Suprapubic skin (tissue), 4 donors: ENCODE results near the gene GNA14. TPM values are rescaled to one million over a fixed set of nuclear protein-coding genes. Genes with fewer than 3 reads are reported as not detected.

Experiments
- DNase-seq, 2 donors: peaks; one replicate each; pipeline ENCODE4 v3.0.0-alpha.2; 2019; ENCODE audit warnings: low spot score in 2 of 2
- H3K27ac ChIP-seq: fragments of 200-600 bp; sonication (generic); one replicate; pipeline ENCODE4 v1.5.1; 2019
- H3K27me3 ChIP-seq: fragments of 200-600 bp; sonication (generic); one replicate; pipeline ENCODE4 v1.5.1; 2019
- H3K36me3 ChIP-seq: fragments of 200-600 bp; sonication (generic); one replicate; pipeline ENCODE4 v1.5.1; 2019
- H3K4me1 ChIP-seq: fragments of 200-600 bp; sonication (generic); one replicate; pipeline ENCODE4 v1.5.1; 2019
- H3K4me3 ChIP-seq: fragments of 200-600 bp; sonication (generic); one replicate; pipeline ENCODE4 v1.5.1; 2019; ENCODE audit warnings: mild to moderate bottlenecking
- H3K9me3 ChIP-seq: fragments of 200-600 bp; sonication (generic); one replicate; pipeline ENCODE4 v1.5.1; 2019
- EP300 ChIP-seq: sonication (generic); formaldehyde crosslinking; IDR thresholded peaks from one replicate; pipeline ENCODE4 v1.6.1; 2017; ENCODE audit warnings: antibody characterized with exemption
- POLR2A ChIP-seq, 2 donors: fragments of 450-650 bp; IDR thresholded peaks; one replicate each; pipeline ENCODE4 v1.6.1; 2017; ENCODE audit warnings: antibody characterized with exemption in 2 of 2, mild to moderate bottlenecking in 2 of 2, moderate library complexity in 2 of 2
- POLR2AphosphoS5 ChIP-seq, 3 donors: sonication (generic); formaldehyde crosslinking; IDR thresholded peaks; one replicate each; pipeline ENCODE4 v1.6.1; 2017; ENCODE audit warnings: antibody characterized with exemption in 3 of 3
- WGBS: methylation state at CpG from one replicate; pipeline ENCODE4 v1.1.5; 2018; 5-methylcytosine and 5-hydroxymethylcytosine counted together
- total RNA-seq, 4 donors: library from RNA; depleted of rRNA; stranded (reverse); fragments of >200 nt; gene quantifications; one replicate each; pipeline ENCODE4 v1.1.0, GENCODE V29; 2016
- TF ChIP-seq, protein P1 (sequence below), 2 donors: fragments of 200-600 bp in 1 of 2; fragments of 450-650 bp in 1 of 2; sonication (generic) in 1 of 2; IDR thresholded peaks; one replicate each; pipeline ENCODE4 v1.5.1; 2016 to 2019; ENCODE audit warnings: antibody characterized with exemption in 2 of 2, mild to moderate bottlenecking in 1 of 2, moderate library complexity in 1 of 2

Gene GNA14
- total RNA-seq, 4 donors from 2014 or later: 0.42 to 4.2 (median 2.0) TPM

DNA sequence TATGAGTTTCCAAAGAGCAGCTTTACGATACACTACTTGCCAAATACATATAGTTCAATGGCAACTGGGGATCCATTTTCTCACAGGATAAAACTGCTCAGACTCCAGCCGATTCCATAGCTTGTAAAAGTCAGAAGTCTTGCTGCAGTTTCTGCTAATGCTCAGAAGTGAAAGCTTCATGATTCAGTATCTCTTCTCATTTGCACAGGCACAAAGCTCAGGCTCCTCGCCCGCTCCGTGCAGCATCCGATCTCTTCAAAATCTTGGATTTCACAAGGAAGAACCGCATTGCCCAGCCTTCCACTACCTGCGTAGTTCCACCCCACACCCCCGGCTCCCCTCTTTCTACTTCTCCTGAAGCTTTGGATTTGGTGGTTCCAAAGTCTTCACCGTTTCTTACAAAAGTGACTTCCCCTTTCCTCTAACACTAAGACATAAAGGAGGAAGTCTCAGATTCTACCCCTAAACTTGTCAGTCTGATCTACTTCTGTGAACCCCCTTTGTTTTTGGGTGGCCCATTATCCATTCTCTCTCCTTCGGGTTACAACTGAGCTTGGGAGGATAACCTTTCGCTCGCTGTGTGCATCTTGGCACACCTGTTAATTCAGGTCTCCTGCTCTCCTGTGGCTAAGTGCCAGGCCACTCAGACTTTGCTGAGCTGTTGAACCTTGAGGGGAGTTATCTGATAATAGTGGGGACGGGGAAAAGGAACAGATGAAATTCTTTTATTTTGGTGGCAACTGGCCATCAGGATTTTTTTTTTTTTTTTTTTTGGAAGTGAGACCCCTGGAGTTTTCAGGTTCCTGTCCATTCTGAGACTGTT is 194.1 kb downstream of the GNA14 start:
- DNase-seq: no peak
- 83% methylated on average over 14 of the region's 14 CpGs for WGBS
- no peaks in the 10 kb centered on the region for H3K9me3 ChIP-seq
- H3K4me3 ChIP-seq: no peak overlapping the region
- H3K27me3 ChIP-seq: no peaks in the 10 kb centered on the region
- no peaks in the 10 kb centered on the region for H3K36me3 ChIP-seq
- H3K27ac ChIP-seq: no peak overlapping the region
- no peak for TF ChIP-seq POLR2A (IDR thresholded peaks at IDR 0.05)
- TF ChIP-seq EP300: no peak
- TF ChIP-seq, protein P1, sequence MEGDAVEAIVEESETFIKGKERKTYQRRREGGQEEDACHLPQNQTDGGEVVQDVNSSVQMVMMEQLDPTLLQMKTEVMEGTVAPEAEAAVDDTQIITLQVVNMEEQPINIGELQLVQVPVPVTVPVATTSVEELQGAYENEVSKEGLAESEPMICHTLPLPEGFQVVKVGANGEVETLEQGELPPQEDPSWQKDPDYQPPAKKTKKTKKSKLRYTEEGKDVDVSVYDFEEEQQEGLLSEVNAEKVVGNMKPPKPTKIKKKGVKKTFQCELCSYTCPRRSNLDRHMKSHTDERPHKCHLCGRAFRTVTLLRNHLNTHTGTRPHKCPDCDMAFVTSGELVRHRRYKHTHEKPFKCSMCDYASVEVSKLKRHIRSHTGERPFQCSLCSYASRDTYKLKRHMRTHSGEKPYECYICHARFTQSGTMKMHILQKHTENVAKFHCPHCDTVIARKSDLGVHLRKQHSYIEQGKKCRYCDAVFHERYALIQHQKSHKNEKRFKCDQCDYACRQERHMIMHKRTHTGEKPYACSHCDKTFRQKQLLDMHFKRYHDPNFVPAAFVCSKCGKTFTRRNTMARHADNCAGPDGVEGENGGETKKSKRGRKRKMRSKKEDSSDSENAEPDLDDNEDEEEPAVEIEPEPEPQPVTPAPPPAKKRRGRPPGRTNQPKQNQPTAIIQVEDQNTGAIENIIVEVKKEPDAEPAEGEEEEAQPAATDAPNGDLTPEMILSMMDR (IDR thresholded peaks at IDR 0.05): no peak
- no peak for TF ChIP-seq POLR2AphosphoS5 (IDR thresholded peaks at IDR 0.05)
- peaks cover 10% of the 10 kb centered on the region for H3K4me1 ChIP-seq

DNA sequence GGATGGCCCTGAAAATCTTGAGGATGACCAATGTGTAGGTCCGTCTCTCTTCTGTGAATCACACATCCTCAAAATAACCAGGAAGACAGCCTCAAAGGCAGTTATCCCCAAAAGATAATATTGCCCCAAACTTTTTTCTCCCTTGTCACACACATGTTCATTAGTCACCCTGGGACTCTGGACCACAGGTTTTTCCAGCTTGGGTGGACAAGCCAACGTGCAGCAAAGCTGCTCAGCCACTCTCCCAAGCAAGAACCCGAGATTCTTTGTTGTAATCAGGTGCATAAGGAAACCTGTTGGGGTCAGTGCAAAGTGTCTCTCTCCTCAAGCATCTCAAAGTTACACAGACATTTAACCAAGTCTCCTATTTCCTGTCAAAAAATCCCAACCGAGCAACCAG is 196.6 kb downstream of the GNA14 start:
- DNase-seq: no peak
- H3K27ac ChIP-seq: no peak overlapping the region
- H3K4me3 ChIP-seq: no peak overlapping the region
- H3K36me3 ChIP-seq: no peaks in the 10 kb centered on the region
- H3K27me3 ChIP-seq: no peaks in the 10 kb centered on the region
- no peaks in the 10 kb centered on the region for H3K4me1 ChIP-seq
- TF ChIP-seq, protein P1 (IDR thresholded peaks at IDR 0.05): no peak
- TF ChIP-seq EP300 (no peak), POLR2AphosphoS5 (IDR thresholded peaks at IDR 0.05) (no peak), POLR2A (IDR thresholded peaks at IDR 0.05) (no peak)
- no peaks in the 10 kb centered on the region for H3K9me3 ChIP-seq
- 89% methylated on average over 4 of the region's 4 CpGs for WGBS

DNA sequence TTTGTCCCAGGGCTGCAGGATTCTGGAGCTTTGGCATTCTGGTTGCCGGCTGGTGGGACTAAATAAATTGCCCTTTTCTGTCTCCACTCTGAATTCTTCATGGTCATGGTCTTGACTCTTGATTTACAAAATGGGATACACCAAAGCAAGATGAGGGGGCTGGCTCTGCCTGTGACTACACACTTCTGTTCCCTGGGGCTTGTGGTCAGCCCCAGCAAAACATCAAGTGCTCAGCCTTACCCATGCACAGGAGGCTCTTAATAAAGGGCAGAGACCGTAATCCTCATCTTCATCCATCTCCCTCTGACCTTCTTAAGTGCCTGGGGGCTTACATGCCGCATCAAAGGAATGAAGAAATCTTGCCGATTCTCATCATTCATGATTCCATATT is 198.0 kb downstream of the GNA14 start:
- Histone ChIP-seq H3K9me3 (no peaks in the 10 kb centered on the region), H3K4me3 (no peak overlapping the region), H3K27me3 (no peaks in the 10 kb centered on the region), H3K4me1 (no peaks in the 10 kb centered on the region), H3K36me3 (no peaks in the 10 kb centered on the region), H3K27ac (no peak overlapping the region)
- TF ChIP-seq, protein P1 (IDR thresholded peaks at IDR 0.05): no peak
- TF ChIP-seq POLR2A (IDR thresholded peaks at IDR 0.05) (no peak), EP300 (no peak), POLR2AphosphoS5 (IDR thresholded peaks at IDR 0.05) (no peak)
- no peak for DNase-seq
- whole genome bisulfite sequencing: 85% methylated on average over 4 of the region's 4 CpGs

DNA sequence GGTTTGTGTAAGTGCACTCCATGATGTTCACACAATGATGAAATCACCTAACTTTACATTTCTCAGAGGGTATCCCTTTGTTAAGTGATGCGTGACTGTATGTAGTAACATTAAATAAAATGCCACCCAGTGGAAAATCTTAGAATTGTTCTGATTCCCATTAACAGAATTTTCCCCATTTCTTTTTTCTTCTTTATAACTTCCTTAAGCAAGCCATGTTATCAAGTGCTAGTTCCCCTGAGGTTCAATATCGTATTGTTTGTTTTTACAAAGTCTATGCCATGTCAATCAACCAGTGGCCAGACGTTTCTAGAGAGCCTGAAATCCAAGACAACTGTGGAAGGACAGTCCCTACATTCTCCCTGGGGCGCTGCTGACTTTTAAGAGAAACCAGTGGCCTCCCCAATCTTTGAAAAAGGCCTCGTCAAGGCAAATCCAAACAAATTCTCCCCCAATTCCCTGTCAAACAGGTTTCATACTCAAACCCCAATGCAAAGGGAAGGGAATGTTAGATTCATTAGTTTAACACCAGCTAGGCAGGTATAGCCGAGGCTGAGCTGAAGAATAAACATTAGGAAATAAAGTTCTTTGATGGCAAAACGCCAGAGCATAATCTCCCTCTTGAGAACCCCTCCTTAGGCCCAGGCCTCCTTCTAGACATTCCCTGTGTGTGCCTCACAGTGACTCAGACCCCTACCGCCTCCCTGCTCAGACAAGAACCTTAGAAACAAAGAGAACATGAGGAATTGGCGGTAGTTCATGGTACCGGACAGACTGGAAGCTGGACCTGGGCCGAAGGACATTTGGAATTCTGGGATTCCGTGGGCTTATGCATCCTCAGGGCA is 198.7 kb downstream of the GNA14 start:
- Histone ChIP-seq H3K4me1 (no peaks in the 10 kb centered on the region), H3K27me3 (no peaks in the 10 kb centered on the region), H3K9me3 (no peaks in the 10 kb centered on the region), H3K36me3 (no peaks in the 10 kb centered on the region), H3K4me3 (no peak overlapping the region), H3K27ac (no peak overlapping the region)
- DNase-seq: no peak
- WGBS: 76% methylated on average over 12 of the region's 12 CpGs
- TF ChIP-seq POLR2AphosphoS5 (IDR thresholded peaks at IDR 0.05): no peak
- TF ChIP-seq EP300: no peak

DNA sequence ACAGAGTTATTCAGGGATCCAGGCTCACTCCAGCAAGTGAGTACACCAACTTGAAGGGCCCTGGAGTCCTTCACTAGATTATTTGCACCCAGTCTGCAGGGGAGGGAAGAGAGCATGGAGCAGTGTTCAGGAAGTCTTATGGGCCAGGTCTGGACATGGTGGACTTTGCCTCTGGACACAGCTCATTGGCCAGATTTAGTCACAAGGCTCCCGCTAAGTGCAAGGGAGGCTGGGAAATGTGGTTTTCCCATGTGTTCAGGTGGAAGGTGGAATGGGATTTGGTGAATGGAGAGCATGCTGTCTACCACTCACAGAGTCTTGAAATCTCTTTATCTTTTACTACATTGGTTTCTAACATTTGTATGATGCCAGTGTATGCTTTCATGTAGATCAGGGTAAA is 200.5 kb downstream of the GNA14 start:
- TF ChIP-seq POLR2A (IDR thresholded peaks at IDR 0.05): no peak
- TF ChIP-seq POLR2AphosphoS5 (IDR thresholded peaks at IDR 0.05): no peak
- TF ChIP-seq, protein P1 (IDR thresholded peaks at IDR 0.05): no peak
- no peak for TF ChIP-seq EP300
- Histone ChIP-seq H3K27me3 (no peaks in the 10 kb centered on the region), H3K36me3 (no peaks in the 10 kb centered on the region), H3K27ac (no peak overlapping the region), H3K4me1 (no peaks in the 10 kb centered on the region), H3K9me3 (no peaks in the 10 kb centered on the region), H3K4me3 (no peak overlapping the region)
- no peak for DNase-seq
- 93% methylated on average over 1 of the region's 1 CpG for WGBS
